Stimulated activated CD4-positive, alpha-beta T cell treated with anti-CD3 and anti-CD28 coated beads, Interleukin-12 subunit alpha, Interleukin-12 subunit beta, amount 100 ng/mL, for 48 hours (primary cell): Measurements from ENCODE around the gene COL18A1.

Source experiments
- DNase-seq, 3 donors: peaks; one replicate each; pipeline ENCODE4 v3.0.0-alpha.2; 2020; ENCODE audit warnings: low read depth in 2 of 3, low spot score in 1 of 3

The COL18A1 gene

DNA sequence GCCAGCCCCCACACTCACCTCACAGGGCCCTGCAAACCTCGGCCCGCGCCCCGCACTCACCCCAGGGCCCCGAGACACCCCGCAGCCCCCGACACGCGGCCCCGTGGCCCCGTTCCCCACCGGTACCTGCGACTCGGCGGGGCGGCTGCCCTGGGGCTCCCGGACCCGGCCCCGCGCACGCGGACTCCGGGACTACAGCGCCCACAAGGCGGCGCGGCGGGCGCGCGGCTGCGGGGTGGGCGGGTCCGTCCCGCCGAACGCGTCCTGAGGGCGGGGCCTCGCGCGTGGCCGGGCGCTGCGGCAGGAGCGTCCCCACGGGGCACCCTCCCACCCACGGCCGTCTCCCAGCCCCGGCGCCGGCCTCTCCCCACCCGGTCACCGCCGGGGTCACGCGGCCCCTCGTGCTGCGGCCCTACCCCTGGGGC is 137.3 kb downstream of the COL18A1 start, which contains the start of gene SLC19A1:
TSS of gene SLC19A1 (minus strand) at position 199 of the 425 bp plus-strand sequence. CDS start 4,481 bp downstream, outside the sequence.
- DNase-seq = peak; percentile 49 to 71 (median 58)

DNA sequence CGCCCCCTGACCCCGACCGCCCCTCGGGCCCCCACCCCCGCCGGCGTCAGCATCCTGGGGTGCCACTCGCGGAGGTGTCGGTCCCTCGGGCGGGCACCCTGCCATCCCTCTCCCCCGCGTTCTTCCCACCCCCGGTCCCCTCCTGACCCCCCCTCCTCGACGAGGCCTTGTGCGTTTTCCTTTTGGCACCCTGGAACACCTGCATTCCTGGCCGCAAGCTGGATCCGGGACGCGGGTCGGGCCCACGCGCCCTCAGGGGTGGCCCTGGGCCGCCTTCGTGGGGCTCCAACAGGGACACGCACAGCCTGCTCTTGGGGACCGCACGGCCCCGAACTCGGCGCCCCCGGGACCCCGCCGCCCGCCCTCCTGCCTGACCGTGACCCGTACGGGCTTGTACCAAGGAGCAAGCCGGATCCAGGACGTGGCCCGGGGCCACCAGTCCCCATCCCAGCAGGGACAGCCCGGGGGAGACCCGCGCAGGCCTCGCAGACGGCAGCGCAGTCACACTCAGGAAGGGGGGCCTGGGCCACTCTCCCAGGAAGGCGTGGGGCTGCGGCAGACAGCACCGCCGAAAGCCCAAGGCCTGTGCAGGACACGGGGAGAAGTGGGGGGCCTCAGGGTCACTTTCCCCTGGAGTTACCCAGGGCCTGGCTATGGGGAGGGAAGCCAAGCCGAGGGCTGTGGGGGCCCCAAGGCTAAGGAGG is 137.9 kb downstream of the COL18A1 start:
- DNase-seq = no peak

DNA sequence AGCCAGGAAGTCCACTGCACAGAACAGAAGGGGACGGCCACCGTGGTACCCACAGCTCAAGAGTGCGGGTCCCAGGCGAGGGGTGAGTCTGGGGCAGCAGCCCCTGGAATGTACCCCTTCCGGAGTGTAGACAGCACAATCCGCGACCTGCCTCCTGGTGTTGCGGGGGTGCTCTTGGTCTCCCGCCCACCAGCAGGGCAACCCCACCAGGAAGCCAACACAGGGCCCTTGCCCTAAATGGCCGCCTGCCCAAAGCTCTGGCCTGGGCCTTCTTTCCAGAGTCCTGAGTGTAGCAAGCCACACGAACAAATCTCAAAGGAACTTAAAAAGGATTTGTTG is 138.4 kb downstream of the COL18A1 start:
- no peak for DNase-seq

DNA sequence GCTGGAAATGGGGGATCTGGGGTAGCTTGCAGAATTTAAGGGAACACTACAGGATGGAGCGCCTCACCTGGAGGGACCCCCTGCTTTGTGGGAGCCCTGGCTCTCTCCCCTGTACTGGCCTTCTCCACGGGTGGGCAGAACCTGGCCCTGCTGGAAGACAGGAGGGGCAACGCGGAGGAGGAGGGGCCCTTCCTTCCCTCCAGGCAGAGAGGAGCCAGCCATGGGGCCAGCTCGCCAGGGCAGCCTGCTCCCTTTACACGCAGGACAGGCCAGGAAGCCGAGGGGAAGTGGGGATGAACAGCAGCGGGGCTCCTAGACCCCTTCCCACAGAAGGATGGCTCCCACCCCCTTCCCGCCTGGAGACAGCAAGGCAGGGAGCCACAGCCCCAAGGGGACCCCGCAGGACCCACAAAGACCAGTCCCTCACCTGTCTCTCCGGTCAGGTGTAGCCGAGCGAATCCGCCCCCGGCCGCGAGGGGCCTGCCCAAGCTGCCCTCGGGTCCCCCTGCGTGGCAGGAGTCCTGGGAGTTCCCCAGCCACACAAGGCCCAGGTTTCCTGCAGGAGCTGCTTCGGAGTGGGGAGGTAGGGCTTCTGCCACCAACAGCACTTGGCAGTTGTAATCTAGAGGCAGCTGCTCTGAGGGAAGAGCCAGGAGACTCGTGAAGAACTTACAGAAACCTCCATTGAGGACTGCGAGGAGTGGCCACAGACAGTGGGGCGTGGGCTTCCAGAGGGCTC is 138.9 kb downstream of the COL18A1 start:
- DNase-seq = no peak

DNA sequence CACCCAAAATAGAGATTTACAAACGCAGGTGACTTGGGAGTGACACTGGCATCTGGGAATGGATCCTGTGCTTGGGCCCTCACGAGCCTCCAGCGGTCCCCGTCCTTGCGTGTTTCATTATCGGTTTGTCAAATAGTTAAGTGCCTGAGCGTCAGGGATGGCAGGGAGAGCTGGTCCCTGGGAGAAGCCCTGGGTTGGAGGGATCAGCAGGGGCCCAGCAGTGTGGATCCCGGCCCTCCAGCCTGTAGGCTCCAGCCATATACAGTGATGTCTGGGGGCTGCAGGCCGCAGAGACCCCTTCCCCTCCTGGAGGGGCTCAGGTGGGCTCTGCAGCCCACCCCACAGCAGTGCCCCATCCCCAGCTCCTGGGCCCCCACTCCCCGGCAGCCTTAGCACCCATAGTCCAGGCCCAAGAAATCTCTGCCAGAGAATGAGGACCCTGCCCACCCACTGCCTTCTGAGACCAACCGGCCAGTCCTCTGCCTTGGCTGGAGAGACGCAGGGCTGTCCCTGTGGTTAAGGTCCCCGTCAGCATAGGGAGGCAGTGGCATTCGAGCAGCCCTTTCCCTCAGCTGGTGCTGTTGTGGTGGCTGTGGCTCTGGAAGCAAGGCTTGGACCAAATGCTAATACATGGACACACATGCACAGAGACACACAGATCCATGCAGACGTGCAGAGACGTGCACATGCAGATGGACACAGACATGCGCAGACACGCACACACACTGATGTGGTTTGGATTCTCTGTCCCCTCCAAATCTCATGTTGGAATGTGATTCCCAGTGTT is 139.7 kb downstream of the COL18A1 start:
- DNase-seq = no peak

DNA sequence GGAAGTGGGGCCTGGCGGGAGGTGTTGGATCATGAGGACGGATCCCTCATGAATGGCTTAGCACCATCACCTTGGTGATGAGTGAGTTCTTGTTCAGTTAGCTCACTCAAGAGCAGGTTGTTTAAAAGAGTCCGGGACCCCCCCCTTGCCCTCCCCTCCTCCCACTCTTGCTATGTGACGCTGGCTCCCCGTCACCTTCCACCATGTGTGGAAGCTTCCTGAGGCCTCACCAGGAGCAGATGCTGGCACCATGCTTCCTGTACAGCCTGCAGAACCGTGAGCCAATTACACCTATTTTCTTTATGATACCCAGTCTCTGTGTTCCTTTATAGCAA is 140.2 kb downstream of the COL18A1 start:
- no peak for DNase-seq

DNA sequence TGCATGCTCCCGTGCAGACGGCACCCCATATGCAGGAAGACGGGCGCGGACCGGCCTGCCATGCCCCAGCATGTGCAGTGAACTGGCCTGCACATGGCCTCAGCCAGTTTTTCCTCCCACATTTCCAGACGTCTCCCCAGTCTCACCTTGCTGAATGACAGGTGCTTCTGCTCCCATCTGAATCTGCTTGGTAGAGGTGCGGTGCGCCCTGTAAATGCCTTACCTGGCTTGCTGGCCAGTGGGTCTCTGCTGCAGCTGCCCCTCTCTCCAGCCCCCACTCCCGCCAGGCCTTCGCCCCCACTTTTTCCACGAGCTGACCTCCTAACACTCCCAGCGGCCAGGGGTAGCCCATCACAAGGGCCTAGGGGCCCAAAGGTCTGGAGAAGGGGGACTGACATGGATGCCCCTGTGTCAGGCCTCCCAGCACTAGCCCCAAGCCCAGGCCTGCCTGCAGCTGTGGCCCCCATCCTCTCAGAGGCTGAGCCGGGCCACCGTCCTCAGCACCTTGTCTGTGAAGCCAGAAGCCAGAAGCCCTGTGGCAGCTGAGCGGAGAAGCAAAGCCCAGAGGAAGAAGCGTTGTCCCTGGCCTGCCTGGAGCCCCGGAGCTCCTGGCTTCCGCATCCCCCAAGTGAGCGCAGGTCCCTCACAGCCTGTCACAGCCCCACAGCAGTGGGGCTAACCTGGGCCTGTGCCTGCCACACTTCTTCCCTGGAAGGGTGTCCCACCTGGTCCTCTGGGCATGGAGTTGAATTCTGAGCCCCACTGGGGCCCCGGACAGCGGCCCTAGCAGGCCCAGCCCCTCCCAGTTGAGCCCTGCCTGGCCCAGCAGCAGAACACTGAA is 140.9 kb downstream of the COL18A1 start:
- DNase-seq = no peak

DNA sequence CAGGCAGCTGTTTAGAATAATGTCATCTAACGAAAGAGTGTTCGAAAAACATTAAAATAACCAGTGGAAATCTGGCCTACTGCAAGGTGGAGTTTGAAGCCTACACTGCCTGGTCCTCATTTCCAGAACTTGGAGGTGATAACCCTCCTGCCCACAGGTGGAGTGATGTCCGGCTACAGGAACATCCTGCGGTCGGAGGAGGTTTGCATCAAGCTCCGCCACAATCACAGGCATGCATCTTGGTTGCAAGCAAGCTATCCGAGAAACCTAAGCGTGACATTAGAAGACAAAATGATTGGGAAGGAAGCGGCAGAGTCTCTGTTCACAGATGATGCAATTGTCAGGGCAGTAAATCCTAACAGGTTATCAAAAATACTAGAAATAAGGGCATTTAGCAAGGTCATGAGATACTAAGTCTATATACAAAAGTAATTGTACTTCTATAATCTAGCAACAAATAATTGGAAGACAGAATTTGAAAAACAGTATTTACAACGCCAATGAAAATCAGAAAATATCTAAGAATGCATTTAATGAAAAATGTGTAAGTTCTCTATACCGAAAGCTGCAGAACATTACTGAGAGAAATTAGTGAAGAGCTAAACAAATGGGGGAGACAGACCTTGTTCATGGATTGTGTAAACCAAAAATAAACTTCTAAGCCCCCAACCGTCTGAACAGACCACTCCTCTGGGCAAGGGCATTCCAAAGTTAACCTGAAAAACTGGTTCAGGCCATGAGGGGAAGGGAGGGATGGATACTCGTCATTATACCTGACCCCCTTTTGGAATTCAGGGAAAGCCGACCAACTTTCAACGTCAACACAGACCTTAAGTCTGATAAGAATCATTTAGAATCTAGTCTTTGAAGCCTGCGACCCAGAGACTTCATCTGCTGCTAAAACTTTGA is 141.9 kb downstream of the COL18A1 start:
- DNase-seq = no peak

DNA sequence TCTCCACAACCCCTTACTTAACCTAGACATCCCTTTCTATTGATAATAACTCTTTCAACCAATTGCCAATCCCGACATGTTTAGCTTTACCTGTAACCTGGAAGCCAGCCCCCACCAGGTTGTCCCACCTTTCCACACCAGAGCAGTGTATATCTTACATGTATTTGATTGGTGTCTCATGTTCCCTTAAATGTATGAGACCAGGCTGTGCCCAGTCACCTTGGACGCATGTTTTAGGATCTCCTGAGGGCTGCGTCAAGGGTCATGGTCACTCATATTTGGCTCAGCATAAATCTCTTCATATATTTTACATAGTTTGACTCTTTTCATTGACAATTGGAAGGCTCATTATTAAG is 142.6 kb downstream of the COL18A1 start:
- no peak for DNase-seq

DNA sequence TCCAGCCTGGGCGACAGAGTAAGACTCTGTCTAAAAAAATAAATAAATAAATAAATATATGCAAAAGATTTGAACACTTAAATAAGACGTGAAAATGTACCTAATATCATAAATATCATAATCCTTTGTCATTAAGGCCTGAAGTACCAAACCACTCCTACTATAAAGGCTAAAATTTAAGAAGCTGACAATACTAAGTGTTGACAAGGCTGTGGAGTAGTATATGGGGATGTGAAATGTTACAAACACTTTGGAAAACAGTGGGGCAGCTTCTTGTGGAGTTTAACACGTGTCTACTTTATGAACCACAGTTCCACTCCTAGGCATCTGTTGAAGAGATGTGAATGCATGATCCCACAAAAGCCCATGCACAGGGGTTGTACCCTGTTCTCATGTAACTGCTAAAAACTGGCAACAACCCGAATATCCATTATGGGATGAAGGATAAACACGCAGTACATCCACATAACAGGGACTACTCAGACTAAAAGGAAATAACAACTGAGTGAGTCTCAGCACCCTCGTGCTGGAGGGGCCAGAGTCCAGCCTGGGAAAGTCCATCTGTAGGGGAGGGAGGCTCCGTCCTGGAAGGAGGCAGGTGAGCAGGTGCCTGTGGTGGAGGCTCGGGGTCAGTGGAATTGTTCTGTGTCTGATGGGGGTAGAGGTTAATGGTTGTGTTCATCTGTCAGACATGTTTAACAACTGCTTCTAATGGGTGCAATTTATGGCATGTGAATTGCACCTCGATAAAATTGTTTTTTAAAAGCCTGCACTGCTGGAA is 143.9 kb downstream of the COL18A1 start:
- DNase-seq = no peak

DNA sequence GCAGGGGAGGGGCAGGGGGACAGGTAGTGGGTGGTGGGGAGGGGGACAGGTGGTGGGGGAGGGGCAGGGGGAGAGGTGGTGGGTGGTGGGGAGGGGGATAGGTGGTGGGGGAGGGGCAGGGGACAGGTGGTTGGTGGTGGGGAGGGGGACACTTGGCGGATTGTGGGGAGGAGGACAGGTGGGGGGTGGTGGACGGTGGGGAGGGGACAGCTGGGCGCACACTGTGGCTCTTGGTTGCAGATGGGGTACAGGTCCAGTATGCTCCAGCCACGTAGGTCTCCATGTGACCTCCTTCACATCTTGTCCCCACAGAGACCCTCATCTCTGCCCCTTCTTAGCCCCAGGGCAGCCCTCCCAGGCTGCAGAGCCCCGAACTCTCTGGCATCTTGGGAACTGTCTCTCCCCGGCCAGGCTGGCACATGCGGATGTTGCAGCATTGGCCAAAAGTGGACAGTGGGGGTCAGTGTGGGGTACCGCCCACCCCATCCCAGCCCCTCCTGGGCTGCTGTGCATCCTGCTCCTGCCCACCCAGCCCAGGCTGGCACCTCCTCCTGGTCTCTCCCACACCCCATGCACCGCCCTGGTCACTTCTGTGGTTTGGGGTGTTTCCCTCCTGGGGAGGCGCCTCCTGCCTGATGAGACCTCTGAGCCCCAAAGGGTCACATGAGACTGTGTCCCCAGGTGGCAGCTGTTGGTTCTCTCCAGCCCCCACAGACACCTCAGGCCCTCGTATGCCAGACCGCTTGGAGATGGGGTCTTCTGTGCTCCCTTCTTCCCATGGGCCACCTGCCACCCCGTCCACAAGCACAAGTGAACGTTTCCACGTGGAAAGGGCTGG is 144.9 kb downstream of the COL18A1 start:
- no peak for DNase-seq

DNA sequence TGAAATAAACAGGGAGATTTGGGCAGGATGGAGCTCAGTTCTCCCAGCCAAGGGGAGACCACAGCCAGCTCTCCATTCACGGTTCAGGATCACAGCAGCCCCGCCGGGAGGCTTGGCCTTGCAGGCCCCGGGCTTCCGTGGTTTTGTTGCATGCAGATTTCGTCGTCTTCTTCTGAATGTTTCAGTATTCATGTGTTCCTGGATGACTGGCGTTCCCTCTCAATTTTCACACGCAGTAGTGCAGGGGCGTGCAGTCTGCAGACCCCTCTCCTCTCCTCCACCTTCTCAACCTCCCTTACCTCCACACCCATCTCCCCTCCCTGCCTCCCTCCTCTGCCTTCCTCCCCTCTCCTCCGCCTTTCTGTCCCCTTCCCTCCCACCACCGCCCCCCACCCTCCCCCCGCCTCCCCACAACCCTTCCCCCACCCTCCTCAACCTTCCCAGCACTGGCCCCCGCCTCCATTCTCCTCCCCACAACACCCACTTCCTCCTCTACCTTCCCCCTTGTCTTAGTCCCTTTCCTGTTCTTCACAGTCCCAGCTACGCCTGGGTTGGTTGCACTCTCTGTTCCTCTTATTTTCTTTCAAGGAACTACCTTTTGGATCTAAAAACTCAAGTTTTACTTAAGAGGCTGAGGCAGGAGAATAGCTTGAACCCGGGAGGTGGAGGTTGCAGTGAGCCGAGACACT is 145.7 kb downstream of the COL18A1 start:
- DNase-seq = peak; percentile 48 to 61 (median 55)

DNA sequence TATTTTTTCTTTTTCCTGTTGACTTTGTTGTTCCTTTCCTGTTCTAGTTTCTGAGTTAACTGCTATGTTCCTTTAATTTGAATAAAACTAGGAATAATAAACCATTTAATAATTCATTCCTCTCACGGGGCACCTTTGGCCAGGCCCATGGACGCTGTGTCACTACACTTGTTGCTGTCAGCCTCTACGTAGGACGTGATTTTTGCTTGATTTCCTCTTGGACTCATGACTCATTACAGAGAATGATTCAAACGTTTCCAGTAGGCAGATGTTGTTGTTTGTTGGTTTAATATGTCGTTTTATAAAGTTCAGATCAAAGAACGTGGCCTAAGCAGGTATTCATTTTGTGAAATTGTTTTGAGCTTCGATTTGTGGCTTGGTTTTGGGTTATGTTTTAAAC is 146.4 kb downstream of the COL18A1 start:
- DNase-seq = peak in 1 of 3 donors; percentile 44

DNA sequence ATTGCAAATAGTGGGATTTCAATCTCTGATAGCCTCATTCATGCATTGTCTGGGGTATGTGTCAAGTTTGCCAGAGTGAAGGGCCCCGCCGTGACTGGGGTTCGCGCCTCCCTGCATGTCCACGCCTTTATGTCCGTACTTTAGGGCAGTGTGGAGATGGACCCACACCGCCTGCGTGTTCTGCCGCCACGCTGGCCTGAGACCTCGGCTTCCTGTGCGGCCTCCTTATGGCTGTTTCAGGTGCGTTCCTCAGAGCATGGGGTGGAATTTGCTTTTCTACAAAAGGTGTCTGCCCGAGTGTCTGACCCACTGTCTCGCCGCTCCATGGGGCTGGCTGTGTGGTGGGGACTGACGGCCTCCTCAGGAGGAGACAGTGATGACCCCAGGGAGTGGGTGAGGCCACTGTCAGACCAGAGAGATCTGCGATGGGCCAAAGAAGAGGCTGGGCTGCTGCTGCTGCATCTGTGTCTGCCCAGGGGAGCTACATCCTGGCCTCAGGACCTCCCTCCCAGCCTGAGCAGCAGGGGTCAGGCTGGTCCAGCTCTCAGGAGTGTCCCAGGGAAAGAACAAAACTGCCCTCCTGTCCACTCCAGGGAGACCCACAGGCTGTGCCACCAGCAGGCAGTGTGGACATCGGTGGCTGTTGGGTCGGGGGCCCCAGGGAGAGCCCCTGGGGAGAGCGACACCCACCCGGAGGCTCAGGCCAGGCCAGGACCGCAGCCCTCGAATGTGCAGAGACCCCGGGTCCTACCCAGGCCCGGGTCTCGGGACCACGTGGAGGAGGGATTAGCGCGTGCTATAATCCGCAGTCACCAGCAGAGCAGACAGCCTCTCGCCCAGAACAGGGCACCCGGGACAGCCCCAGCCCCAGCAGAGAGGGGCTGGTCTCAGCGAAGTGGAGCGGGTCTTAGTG is 147.1 kb downstream of the COL18A1 start:
- DNase-seq = no peak

DNA sequence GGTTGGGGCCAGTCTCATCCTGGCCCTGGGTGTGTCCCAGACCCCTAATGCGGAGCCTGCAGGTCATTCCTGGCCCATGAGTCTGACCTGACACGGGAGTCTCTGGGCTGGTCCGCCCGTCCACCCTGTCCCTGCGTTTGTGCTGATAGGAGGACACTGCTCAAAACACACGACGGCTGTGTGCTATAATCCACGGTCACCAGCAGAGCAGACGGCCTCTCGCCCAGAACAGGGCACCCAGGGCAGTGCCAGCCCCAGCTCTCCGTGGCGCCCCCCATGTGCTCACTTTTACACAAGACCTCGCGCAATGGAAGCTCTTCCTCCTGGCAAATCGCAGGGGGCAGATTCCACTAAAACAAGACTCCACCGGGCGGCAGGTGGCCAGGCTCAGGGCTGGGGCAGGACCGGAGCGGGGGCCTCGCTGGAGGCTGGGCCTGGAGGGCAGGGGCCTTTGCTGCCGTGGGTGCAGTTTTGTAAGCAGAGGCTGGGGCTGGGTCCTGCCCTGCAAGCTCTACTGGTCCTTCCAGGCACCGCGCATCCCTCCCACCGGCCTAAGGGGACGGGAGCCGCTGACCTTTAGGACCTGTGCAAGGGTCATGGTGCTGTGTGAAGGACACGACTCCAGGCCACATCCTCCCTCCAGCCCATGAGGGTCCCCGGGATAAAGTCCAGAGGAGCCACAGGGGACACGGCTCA is 147.9 kb downstream of the COL18A1 start:
- no peak for DNase-seq

DNA sequence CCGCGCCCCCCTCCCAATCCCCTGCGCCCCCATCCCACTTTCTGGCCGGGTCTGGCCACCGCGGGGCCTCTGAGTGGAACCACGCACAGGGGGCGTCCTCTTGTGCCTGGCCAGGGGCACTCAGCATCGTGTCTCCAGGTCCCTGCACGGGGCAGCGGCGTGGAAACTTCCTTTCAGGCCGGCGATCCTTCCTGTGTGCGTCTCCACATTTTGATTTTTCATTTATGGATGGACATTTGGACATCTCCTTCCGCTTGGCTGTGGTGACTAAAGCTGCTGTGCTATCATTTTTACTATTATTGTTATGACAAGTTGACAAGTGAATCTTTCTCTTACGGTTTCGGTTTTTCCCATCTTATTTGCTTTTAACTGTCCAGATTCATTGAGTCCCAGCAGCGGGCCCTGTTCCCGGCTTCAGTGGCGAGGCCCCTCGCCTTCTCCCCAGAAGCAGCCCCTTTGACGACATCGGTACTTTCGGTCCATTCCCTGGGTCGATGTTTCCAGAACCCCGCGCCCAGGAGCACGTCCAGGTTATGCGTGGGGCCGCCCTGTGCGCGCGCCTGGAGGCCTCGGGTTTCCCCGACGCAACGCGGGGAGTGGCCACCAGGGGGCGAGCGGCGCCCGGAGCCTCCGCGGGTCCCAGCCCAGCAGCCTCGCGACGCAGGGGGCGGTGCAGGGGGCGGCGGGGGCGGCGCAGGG is 149.7 kb downstream of the COL18A1 start:
- DNase-seq = peak; percentile 74 to 92 (median 75)
